Mucosa of descending colon (tissue), 3 donors: Measurements from ENCODE around the gene ARHGEF26. TPM values are rescaled to one million over a fixed set of nuclear protein-coding genes. Genes with fewer than 3 reads are reported as not detected.

Source experiments
- ATAC-seq: fragments of 200-7000 bp; cut with Tn5 transposase; one replicate; pipeline ENCODE4 v1.9.1; 2020; ENCODE audit warnings: mild to moderate bottlenecking, moderate library complexity
- DNase-seq, 3 donors: peaks; one replicate each; pipeline ENCODE4 v3.0.0-alpha.2; 2020
- H3K36me3 ChIP-seq: fragments of 200-600 bp; one replicate; pipeline ENCODE4 v1.8.0; 2021; ENCODE audit warnings: low read depth, mild to moderate bottlenecking
- H3K4me1 ChIP-seq: fragments of 200-600 bp; one replicate; pipeline ENCODE4 v1.8.0; 2021; ENCODE audit warnings: low read depth, mild to moderate bottlenecking
- H3K4me3 ChIP-seq: fragments of 200-600 bp; one replicate; pipeline ENCODE4 v1.8.0; 2021; ENCODE audit warnings: mild to moderate bottlenecking
- H3K9me3 ChIP-seq: fragments of 200-600 bp; one replicate; pipeline ENCODE4 v1.8.0; 2021; ENCODE audit warnings: mild to moderate bottlenecking
- CTCF ChIP-seq: fragments of 200-600 bp; IDR thresholded peaks from one replicate; pipeline ENCODE4 v1.8.0; 2022; ENCODE audit warnings: antibody characterized with exemption, mild to moderate bottlenecking
- intact Hi-C, 2 donors: fragments of 100-400 bp; cut with DNase I in 1 of 2; cut with micrococcal nuclease in 1 of 2; formaldehyde crosslinking; loops; one replicate each; pipeline versions ENCODE4 v1.11.0 to v1.11.1; 2022; cut with DNase I, micrococcal nuclease
- total RNA-seq, 3 donors: library from RNA; stranded (reverse); fragmentation: NEBNext Ultra II Directional in 2 of 3; extraction: Animal tissue kit (Norgen Biotek cat#: 25700) in 2 of 3; gene quantifications; one replicate each; pipeline versions ENCODE4 v1.2.1 to v1.2.4, GENCODE V29; 2021 to 2023
- donor health status: DM: no; HTN: no; CAD: no; lungs with moderate emphysema.
- donor health status: DM: no; HTN: no; CAD: no.
- donor health status: DM: no; HTN: yes; CAD: no.

Gene ARHGEF26
- total RNA-seq, 3 donors from 2014 or later, result 3.0 to 46.4 (median 6.8) TPM

GRCh38 chr3:154275965-154276364 lies 154.8 kb downstream of the ARHGEF26 start:
- H3K9me3 ChIP-seq, result no peaks in the 10 kb centered on the region
- no peaks in the 10 kb centered on the region for H3K4me1 ChIP-seq
- DNase-seq, result no peak
- ATAC-seq, result no peak
- H3K4me3 ChIP-seq, result no peak overlapping the region
- H3K36me3 ChIP-seq, result peaks cover 12% of the 10 kb centered on the region
- intact Hi-C loops, result no loop called here
- no peak for TF ChIP-seq CTCF

- Histone ChIP-seq H3K9me3 (no peaks in the 10 kb centered on the region), H3K4me3 (no peak overlapping the region), H3K4me1 (no peaks in the 10 kb centered on the region), H3K36me3 (peaks cover 16% of the 10 kb centered on the region)
- intact Hi-C loops, result no loop called here
- no peak for DNase-seq
- no peak for TF ChIP-seq CTCF
- no peak for ATAC-seq
These were observed 159.0 kb downstream of the ARHGEF26 start for GRCh38 chr3:154280161-154280560.

- peaks cover 6% of the 10 kb centered on the region for H3K36me3 ChIP-seq
- DNase-seq (no peak), ATAC-seq (no peak)
- H3K9me3 ChIP-seq, result no peaks in the 10 kb centered on the region
- no peaks in the 10 kb centered on the region for H3K4me1 ChIP-seq
- no peak overlapping the region for H3K4me3 ChIP-seq
- TF ChIP-seq CTCF, result no peak
- intact Hi-C loops, result no loop called here
These were observed 164.0 kb downstream of the ARHGEF26 start for GRCh38 chr3:154285221-154285620.

- intact Hi-C loops, result no loop called here
- ATAC-seq (no peak), DNase-seq (no peak)
- Histone ChIP-seq H3K4me3 (no peak overlapping the region), H3K4me1 (no peaks in the 10 kb centered on the region), H3K36me3 (peaks cover 9% of the 10 kb centered on the region), H3K9me3 (no peaks in the 10 kb centered on the region)
- no peak for TF ChIP-seq CTCF
These were observed 169.0 kb downstream of the ARHGEF26 start for GRCh38 chr3:154290187-154290586.

- no peak overlapping the region for H3K4me3 ChIP-seq
- TF ChIP-seq CTCF, result no peak
- peaks cover 7% of the 10 kb centered on the region for H3K36me3 ChIP-seq
- intact Hi-C loops, result no loop called here
- no peaks in the 10 kb centered on the region for H3K4me1 ChIP-seq
- ATAC-seq, result no peak
- DNase-seq, result no peak
- H3K9me3 ChIP-seq, result no peaks in the 10 kb centered on the region
These were observed 172.8 kb downstream of the ARHGEF26 start for GRCh38 chr3:154294016-154294415.

- H3K4me1 ChIP-seq, result no peaks in the 10 kb centered on the region
- H3K4me3 ChIP-seq, result no peak overlapping the region
- DNase-seq (no peak), ATAC-seq (no peak)
- no peaks in the 10 kb centered on the region for H3K36me3 ChIP-seq
- intact Hi-C loops, result no loop called here
- H3K9me3 ChIP-seq, result no peaks in the 10 kb centered on the region
- TF ChIP-seq CTCF, result no peak
These were observed 180.4 kb downstream of the ARHGEF26 start for GRCh38 chr3:154301561-154301960.
